ENCODE results near the gene RSPO3.

GRCh38 chr6:127216810-127217789 lies 98.6 kb downstream of the RSPO3 start:
- TF ChIP-seq EZH2phosphoT487 (IDR thresholded peaks at IDR 0.05; ENCODE audit: borderline replicate concordance) (no peak), ELF1 (IDR thresholded peaks at IDR 0.05; ENCODE audit: borderline replicate concordance, low read depth) (no peak), SRF (IDR thresholded peaks at IDR 0.05; ENCODE audit: low read depth) (no peak), EGR1 (IDR thresholded peaks at IDR 0.05; ENCODE audit: low read depth) (no peak), CTCF (IDR thresholded peaks at IDR 0.05 in 2 of 3, conservative IDR thresholded peaks at IDR 0.05 in 1 of 3; ENCODE audit: borderline replicate concordance in 1 of 3, insufficient read depth in 1 of 3, low read depth in 2 of 3, low read length in 2 of 3) (no peak), SP1 (IDR thresholded peaks at IDR 0.05; ENCODE audit: low read depth) (no peak), ZFX (IDR thresholded peaks at IDR 0.05) (no peak), FOSL1 (IDR thresholded peaks at IDR 0.05; ENCODE audit: low read depth) (no peak), CEBPB (IDR thresholded peaks at IDR 0.05; ENCODE audit: low read depth) (no peak), RAD21 (IDR thresholded peaks at IDR 0.05; ENCODE audit: low read depth) (no peak)
